Subcutaneous adipose tissue (tissue), 4 donors: Measurements from ENCODE around the gene KANTR. TPM values are rescaled to one million over a fixed set of nuclear protein-coding genes. Genes with fewer than 3 reads are reported as not detected.

Experiments used
- total RNA-seq, 4 donors: library from RNA; depleted of rRNA; stranded (reverse); fragments of >200 nt; gene quantifications; one replicate each; pipeline ENCODE4 v1.1.0, GENCODE V29; 2016
- TF ChIP-seq, protein P1 (sequence below): fragments of 450-650 bp; IDR thresholded peaks from one replicate; pipeline ENCODE4 v1.5.1; 2016; ENCODE audit warnings: low read depth, mild to moderate bottlenecking, control low read depth, antibody characterized with exemption, moderate library complexity

Gene KANTR
- total RNA-seq, 4 donors from 2014 or later: 14.6 to 41.3 (median 19.0) TPM

DNA sequence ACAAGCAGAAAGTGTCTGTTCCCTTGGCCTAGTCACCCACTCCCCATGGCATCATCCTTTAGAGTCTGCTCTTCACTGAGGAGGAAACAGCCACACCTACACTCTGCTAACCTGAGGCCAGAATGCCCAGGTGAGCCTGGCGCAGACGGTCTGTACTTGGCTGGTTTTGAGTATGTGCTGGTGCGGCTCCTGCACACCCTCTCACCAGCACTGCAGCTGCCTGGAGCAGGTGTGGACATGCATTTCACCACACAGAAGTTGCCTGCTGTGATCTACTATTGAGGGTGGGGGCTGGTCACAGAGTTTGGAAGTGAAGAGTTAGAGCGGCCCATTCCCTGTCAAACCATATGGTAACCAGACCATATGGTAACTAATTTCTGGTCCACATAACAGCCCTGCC is 39.5 kb downstream of the KANTR start:
- TF ChIP-seq, protein P1, sequence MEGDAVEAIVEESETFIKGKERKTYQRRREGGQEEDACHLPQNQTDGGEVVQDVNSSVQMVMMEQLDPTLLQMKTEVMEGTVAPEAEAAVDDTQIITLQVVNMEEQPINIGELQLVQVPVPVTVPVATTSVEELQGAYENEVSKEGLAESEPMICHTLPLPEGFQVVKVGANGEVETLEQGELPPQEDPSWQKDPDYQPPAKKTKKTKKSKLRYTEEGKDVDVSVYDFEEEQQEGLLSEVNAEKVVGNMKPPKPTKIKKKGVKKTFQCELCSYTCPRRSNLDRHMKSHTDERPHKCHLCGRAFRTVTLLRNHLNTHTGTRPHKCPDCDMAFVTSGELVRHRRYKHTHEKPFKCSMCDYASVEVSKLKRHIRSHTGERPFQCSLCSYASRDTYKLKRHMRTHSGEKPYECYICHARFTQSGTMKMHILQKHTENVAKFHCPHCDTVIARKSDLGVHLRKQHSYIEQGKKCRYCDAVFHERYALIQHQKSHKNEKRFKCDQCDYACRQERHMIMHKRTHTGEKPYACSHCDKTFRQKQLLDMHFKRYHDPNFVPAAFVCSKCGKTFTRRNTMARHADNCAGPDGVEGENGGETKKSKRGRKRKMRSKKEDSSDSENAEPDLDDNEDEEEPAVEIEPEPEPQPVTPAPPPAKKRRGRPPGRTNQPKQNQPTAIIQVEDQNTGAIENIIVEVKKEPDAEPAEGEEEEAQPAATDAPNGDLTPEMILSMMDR: no peak

GRCh38 chrX:53135581-53135980 is 41.6 kb downstream of the KANTR start:
- TF ChIP-seq, protein P1: no peak

DNA sequence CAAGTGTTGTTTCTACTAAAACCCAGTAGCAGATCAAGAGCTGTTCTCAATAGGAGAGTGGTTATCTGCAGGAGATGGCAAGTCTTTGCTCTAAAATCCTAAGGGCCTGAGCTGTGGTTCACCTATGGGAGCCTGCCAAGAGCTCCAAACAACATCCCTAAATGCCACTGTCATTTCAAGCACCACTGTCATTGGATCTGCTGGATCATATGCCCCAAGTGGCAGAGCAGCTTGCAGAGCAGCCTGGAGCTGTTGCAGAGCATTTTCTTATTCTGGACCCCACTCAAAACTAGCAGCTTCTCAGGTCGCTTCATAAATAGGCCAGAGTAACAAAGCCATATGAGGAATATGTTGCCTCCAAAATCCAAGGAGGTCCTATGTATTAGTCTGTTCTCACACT is 59.6 kb downstream of the KANTR start:
- TF ChIP-seq, protein P1: no peak

DNA sequence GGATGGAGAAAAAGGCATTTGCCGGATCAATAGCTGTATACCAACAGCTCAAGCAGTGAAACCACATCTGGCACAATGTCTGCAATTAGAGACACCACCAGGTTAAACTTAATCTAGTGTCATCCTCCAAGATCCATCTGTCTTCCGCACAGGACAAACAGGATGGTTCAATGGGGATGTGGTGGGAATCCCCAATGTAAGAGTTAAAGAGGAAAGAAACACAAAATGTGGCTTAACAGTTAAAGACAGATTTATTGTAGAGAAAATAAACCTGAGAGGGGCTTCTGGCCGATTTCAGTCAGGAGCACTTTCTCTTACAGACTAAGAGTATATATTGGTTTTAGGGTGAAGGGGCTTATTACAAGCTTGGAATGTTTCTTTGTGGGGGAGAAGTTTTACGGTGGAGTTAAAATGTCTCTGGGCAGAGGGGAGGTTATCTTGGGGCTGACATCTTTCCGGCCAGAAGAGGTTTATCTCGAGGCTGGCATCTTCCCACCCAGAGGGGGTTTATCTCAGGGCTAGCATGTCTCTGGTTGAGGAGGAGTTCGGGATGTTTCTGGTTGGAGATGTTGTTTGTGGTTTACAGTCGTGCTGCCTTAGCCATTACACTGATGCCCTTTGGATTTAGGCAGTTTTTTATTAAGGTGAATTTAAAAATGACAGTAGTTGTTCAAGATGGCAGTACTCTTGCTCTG is 61.7 kb downstream of the KANTR start:
- TF ChIP-seq, protein P1: no peak

GRCh38 chrX:53156207-53156596 is 62.3 kb downstream of the KANTR start:
- TF ChIP-seq, protein P1: no peak

DNA sequence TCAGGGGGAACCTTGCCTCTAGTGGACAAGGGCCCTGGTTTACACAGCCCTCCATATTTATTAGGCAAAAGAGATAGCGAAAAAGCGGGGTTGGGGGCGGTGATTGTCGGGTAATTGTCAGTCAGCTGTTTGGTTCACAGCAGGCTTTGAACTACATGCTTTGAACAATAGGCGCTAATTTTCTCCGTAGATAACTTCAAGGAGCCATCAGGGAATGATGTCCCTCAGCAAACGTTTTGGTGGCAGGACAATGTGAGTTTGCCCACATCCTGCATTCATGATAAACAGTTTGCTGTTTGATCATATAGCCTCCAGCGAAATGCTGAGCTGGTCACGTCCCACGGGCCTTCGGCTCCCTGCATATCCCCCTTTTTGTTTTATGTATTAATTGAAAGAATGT is 65.2 kb downstream of the KANTR start:
- TF ChIP-seq, protein P1: no peak

- TF ChIP-seq, protein P1: no peak
Observed at GRCh38 chrX:53160297-53160983, 66.5 kb downstream of the KANTR start.
